Activated B cell treated with CpG ODN at 0.5 μM for 24 hours (primary cell): ENCODE data around the gene DNAH17. TPM values are rescaled to one million over a fixed set of nuclear protein-coding genes. Genes with fewer than 3 reads are reported as not detected.

ENCODE experiments used
- ATAC-seq: fragments of 200-7000 bp; cut with Tn5 transposase; one replicate; pipeline ENCODE4 v1.10.0; 2021; ENCODE audit warnings: low read depth, mild to moderate bottlenecking, moderate library complexity
- CTCF ChIA-PET: fragments of 350-600 bp; sonication (Branson Sonifier 250); formaldehyde crosslinking; loops from one replicate; lab custom pipeline; 2021; ENCODE audit warnings: antibody characterized with exemption; lab: Charles Lee
- POLR2A ChIA-PET: fragments of 350-600 bp; sonication (Branson Sonifier 250); formaldehyde crosslinking; loops from one replicate; lab custom pipeline; 2021; ENCODE audit warnings: antibody characterized with exemption; lab: Charles Lee
- DNase-seq: peaks from one replicate; pipeline ENCODE4 v3.0.0; 2022
- H3K27ac Mint-ChIP-seq: one replicate; pipeline ENCODE4 v1.8.0; 2020; ENCODE audit warnings: mixed read lengths
- H3K27me3 Mint-ChIP-seq: one replicate; pipeline ENCODE4 v1.8.0; 2021; ENCODE audit warnings: mixed read lengths
- H3K36me3 Mint-ChIP-seq: one replicate; pipeline ENCODE4 v1.8.0; 2021; ENCODE audit warnings: low read depth, mixed read lengths
- H3K4me1 Mint-ChIP-seq: one replicate; pipeline ENCODE4 v1.8.0; 2021; ENCODE audit warnings: mixed read lengths
- H3K4me3 Mint-ChIP-seq: one replicate; pipeline ENCODE4 v1.8.0; 2020; ENCODE audit warnings: mild to moderate bottlenecking, mixed read lengths
- H3K9me3 Mint-ChIP-seq: one replicate; pipeline ENCODE4 v1.8.0; 2020; ENCODE audit warnings: mixed read lengths
- intact Hi-C: fragments of 100-400 bp; cut with micrococcal nuclease; formaldehyde crosslinking; loops from one replicate; pipeline ENCODE4 v1.15.1; 2024
- total RNA-seq: library from RNA; stranded (reverse); gene quantifications from 2 replicates; pipeline ENCODE4 v1.2.3, GENCODE V29; 2022
- TF ChIP-seq, protein P1 (sequence below): fragments of 200-600 bp; IDR thresholded peaks from one replicate; pipeline ENCODE4 v1.8.0; 2022; ENCODE audit warnings: antibody characterized with exemption, mild to moderate bottlenecking

The DNAH17 gene
- total RNA-seq, 1 donor from 2014 or later, result 0.13 TPM

- Mint-ChIP-seq H3K4me1 (peaks cover 16% of the 10 kb centered on the region), H3K9me3 (no peaks in the 10 kb centered on the region), H3K27me3 (no peaks in the 10 kb centered on the region), H3K36me3 (peaks cover 58% of the 10 kb centered on the region), H3K27ac (no peak overlapping the region), H3K4me3 (no peak overlapping the region)
- intact Hi-C loops, result no loop called here
- ChIA-PET POLR2A (no interaction called here), CTCF (no interaction called here)
- TF ChIP-seq, protein P1, sequence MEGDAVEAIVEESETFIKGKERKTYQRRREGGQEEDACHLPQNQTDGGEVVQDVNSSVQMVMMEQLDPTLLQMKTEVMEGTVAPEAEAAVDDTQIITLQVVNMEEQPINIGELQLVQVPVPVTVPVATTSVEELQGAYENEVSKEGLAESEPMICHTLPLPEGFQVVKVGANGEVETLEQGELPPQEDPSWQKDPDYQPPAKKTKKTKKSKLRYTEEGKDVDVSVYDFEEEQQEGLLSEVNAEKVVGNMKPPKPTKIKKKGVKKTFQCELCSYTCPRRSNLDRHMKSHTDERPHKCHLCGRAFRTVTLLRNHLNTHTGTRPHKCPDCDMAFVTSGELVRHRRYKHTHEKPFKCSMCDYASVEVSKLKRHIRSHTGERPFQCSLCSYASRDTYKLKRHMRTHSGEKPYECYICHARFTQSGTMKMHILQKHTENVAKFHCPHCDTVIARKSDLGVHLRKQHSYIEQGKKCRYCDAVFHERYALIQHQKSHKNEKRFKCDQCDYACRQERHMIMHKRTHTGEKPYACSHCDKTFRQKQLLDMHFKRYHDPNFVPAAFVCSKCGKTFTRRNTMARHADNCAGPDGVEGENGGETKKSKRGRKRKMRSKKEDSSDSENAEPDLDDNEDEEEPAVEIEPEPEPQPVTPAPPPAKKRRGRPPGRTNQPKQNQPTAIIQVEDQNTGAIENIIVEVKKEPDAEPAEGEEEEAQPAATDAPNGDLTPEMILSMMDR, result no peak
- DNase-seq, result no peak
- ATAC-seq, result no peak
Measured at GRCh38 chr17:78415821-78416711, 161.1 kb downstream of the DNAH17 start.

- no peak overlapping the region for H3K4me3 Mint-ChIP-seq
- intact Hi-C loops, result no loop called here
- no peak for DNase-seq
Measured at GRCh38 chr17:78414178-78415162, 162.7 kb downstream of the DNAH17 start.

DNA sequence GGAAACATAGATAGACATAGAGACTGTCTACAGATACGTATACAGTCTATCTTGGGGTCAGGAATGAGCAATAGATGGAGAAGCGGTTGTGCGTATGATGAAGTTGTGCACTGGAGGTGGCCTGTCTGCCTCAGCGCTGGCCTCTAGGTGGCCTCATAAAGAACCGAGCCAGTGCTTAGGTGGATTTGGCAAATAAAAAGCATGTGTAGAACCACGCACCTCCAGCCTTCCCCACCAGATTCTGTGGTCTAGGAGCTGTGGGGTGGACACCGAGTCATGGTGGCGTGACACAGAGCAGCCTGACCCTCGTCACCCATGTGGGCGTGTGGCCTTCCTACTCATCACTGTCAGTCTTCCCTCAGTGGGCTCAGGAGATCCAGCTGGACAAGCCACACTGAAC lies 164.8 kb downstream of the DNAH17 start:
- H3K36me3 Mint-ChIP-seq, result peaks cover 54% of the 10 kb centered on the region
- ChIA-PET CTCF (no interaction called here), POLR2A (interaction anchor here (0.6 to 0.7 kb wide), 2 partner anchors 44 to 372 kb away, joined by 3 to 9 read pairs; no protein-coding TSS in a partner anchor)
- TF ChIP-seq, protein P1, result no peak
- ATAC-seq (no peak), DNase-seq (no peak)
- intact Hi-C loops, result no loop called here
- peaks cover 17% of the 10 kb centered on the region for H3K4me1 Mint-ChIP-seq
- no peak overlapping the region for H3K27ac Mint-ChIP-seq
- no peaks in the 10 kb centered on the region for H3K27me3 Mint-ChIP-seq
- no peaks in the 10 kb centered on the region for H3K9me3 Mint-ChIP-seq
- no peak overlapping the region for H3K4me3 Mint-ChIP-seq

More at GRCh38 chr17:78414178-78415162, 162.7 kb downstream of the DNAH17 start:
- ChIA-PET CTCF (no interaction called here), POLR2A (no interaction called here)
- H3K27me3 Mint-ChIP-seq, result no peaks in the 10 kb centered on the region
- peaks cover 48% of the 10 kb centered on the region for H3K36me3 Mint-ChIP-seq
- TF ChIP-seq, protein P1, result no peak
- ATAC-seq, result no peak
- H3K9me3 Mint-ChIP-seq, result no peaks in the 10 kb centered on the region
- H3K4me1 Mint-ChIP-seq, result peaks cover 16% of the 10 kb centered on the region
- no peak overlapping the region for H3K27ac Mint-ChIP-seq

DNA sequence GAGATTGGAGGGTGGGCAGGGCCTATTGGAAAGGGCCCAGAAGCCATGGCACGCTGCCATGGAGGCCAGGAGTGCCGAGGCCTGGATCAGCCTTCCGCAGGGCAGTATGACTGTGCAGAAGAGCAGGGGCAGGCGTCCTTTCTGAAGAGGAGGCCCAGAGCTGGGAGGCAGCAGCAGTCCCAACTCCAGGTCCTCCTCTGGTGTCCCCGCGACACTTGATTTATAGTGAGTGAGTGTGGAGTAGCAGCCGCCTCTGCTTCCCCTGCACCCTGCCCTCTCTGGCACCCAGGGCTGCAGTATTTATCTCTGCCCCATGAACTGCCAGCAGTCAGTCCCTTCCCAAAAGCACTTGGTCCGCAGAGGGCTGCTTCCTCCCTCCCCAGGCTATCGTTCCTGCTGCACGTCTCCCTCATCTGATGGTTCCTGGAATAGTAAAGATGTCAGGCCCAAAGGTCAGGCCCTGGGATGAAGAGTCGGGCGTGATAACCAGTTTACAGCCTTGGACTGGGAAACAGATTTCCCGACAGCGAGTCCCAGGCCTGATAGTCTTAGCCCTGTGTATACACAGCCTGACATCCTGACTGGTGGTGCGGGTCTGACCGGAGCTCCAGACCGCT lies 165.8 kb downstream of the DNAH17 start:
- POLR2A ChIA-PET, result interaction anchor here (0.5 to 0.6 kb wide), 2 partner anchors 27 to 32 kb away, joined by 4 to 6 read pairs; no protein-coding TSS in a partner anchor
- Mint-ChIP-seq H3K27me3 (no peaks in the 10 kb centered on the region), H3K9me3 (no peaks in the 10 kb centered on the region), H3K4me1 (peaks cover 17% of the 10 kb centered on the region), H3K27ac (no peak overlapping the region), H3K4me3 (no peak overlapping the region), H3K36me3 (peaks cover 55% of the 10 kb centered on the region)
- TF ChIP-seq, protein P1, result no peak
- intact Hi-C loops, result no loop called here
- DNase-seq (no peak), ATAC-seq (no peak)
- CTCF ChIA-PET, result no interaction called here
